DOHH2 (cell line): Measurements from ENCODE around the gene PCCA.

ENCODE experiments used
- H3F3A ChIP-seq: fragments of 200-600 bp; sonication (generic), shearing (Covaris generic); 2 replicates; pipeline ENCODE4 v1.6.0; 2016; ENCODE audit warnings: antibody characterized with exemption, mild to moderate bottlenecking; ENCODE audit not compliant: control insufficient read depth, insufficient read depth
- H3K27ac ChIP-seq: fragments of 200-600 bp; sonication (generic); 2 replicates; pipeline ENCODE4 v1.5.1; 2014; ENCODE audit warnings: low read depth, mild to moderate bottlenecking, low read length, moderate library complexity
- H3K27me3 ChIP-seq: fragments of 200-600 bp; sonication (generic); 2 replicates; pipeline ENCODE4 v1.6.1; 2014; ENCODE audit warnings: mild to moderate bottlenecking, low read length, mixed read lengths; ENCODE audit not compliant: control insufficient read depth
- H3K36me3 ChIP-seq: fragments of 200-600 bp; sonication (generic); 2 replicates; pipeline ENCODE4 v1.6.1; 2014; ENCODE audit warnings: mild to moderate bottlenecking, low read length, moderate library complexity, mixed read lengths; ENCODE audit not compliant: control insufficient read depth
- H3K4me1 ChIP-seq: fragments of 200-600 bp; sonication (generic); 2 replicates; pipeline ENCODE4 v1.6.1; 2014; ENCODE audit warnings: mild to moderate bottlenecking, low read length, mixed read lengths; ENCODE audit not compliant: control insufficient read depth
- H3K4me2 ChIP-seq: fragments of 200-600 bp; sonication (generic); 2 replicates; pipeline ENCODE4 v1.6.0; 2014; ENCODE audit warnings: mild to moderate bottlenecking, low read length, moderate library complexity
- H3K4me3 ChIP-seq: fragments of 200-600 bp; sonication (generic); 2 replicates; pipeline ENCODE4 v1.5.1; 2014; ENCODE audit warnings: mild to moderate bottlenecking, low read length, mixed read lengths
- H3K79me2 ChIP-seq: fragments of 200-600 bp; sonication (generic); 2 replicates; pipeline ENCODE4 v1.6.1; 2014; ENCODE audit warnings: mild to moderate bottlenecking, low read length, mixed read lengths; ENCODE audit not compliant: control insufficient read depth
- H3K9me2 ChIP-seq: fragments of 200-600 bp; sonication (generic); replicated peaks from 2 replicates; pipeline ENCODE4 v1.6.1; 2014; ENCODE audit warnings: mild to moderate bottlenecking, low read length, mixed read lengths; ENCODE audit not compliant: control insufficient read depth
- H3K9me3 ChIP-seq: fragments of 200-600 bp; sonication (generic); 2 replicates; pipeline ENCODE4 v1.6.1; 2014; ENCODE audit warnings: antibody characterized with exemption, low read length, mixed read lengths; ENCODE audit not compliant: control insufficient read depth, insufficient read depth
- H4K20me1 ChIP-seq: fragments of 200-600 bp; sonication (generic); 2 replicates; pipeline ENCODE4 v1.6.0; 2014; ENCODE audit warnings: low read depth, mild to moderate bottlenecking, antibody characterized with exemption, low read length, moderate library complexity; ENCODE audit not compliant: control insufficient read depth, insufficient read depth
- EZH2phosphoT487 ChIP-seq: fragments of 200-600 bp; sonication (generic); IDR thresholded peaks from 2 replicates; pipeline ENCODE4 v1.6.1; 2017; ENCODE audit warnings: borderline replicate concordance, mild to moderate bottlenecking, antibody characterized with exemption, low read length, moderate library complexity, mixed read lengths
- TF ChIP-seq, protein P1 (sequence below): fragments of 200-600 bp; sonication (generic); IDR thresholded peaks from one replicate; pipeline ENCODE4 v1.5.1; 2014; ENCODE audit warnings: antibody characterized with exemption, mild to moderate bottlenecking, low read depth, low read length; ENCODE audit not compliant: poor library complexity, severe bottlenecking

PCCA gene

GRCh38 chr13:100044936-100045335, 44.0 kb upstream of the PCCA start:
- Histone ChIP-seq H4K20me1 (no peaks in the 10 kb centered on the region), H3K27me3 (no peaks in the 10 kb centered on the region), H3K4me2 (no peak overlapping the region), H3K9me2 (no peaks in the 10 kb centered on the region), H3K4me1 (no peaks in the 10 kb centered on the region), H3K27ac (no peak overlapping the region), H3F3A (no peaks in the 10 kb centered on the region), H3K4me3 (no peak overlapping the region), H3K79me2 (no peaks in the 10 kb centered on the region), H3K36me3 (no peaks in the 10 kb centered on the region), H3K9me3 (no peaks in the 10 kb centered on the region)
- no peak for TF ChIP-seq EZH2phosphoT487
- TF ChIP-seq, protein P1, sequence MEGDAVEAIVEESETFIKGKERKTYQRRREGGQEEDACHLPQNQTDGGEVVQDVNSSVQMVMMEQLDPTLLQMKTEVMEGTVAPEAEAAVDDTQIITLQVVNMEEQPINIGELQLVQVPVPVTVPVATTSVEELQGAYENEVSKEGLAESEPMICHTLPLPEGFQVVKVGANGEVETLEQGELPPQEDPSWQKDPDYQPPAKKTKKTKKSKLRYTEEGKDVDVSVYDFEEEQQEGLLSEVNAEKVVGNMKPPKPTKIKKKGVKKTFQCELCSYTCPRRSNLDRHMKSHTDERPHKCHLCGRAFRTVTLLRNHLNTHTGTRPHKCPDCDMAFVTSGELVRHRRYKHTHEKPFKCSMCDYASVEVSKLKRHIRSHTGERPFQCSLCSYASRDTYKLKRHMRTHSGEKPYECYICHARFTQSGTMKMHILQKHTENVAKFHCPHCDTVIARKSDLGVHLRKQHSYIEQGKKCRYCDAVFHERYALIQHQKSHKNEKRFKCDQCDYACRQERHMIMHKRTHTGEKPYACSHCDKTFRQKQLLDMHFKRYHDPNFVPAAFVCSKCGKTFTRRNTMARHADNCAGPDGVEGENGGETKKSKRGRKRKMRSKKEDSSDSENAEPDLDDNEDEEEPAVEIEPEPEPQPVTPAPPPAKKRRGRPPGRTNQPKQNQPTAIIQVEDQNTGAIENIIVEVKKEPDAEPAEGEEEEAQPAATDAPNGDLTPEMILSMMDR: no peak

DNA sequence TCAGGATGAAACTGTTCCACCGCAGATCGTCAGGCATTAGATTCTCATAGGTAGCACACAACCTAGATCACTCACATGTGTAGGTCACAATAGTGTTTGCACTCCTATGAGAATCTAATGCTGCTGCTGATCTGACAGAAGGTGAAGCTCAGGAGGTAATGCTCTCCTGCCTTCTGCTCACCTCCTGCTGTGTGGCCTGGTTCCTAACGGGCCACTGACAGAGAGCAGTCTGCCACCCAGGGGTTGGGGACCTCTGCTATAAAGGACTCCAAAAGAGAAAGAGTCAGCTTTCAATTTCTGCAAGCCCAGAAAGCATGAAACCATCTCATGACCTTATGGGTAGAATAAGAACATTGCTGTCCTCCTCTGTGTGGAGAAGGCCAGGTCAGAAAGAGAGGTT, 43.5 kb upstream of the PCCA start:
- H3K4me2 ChIP-seq: no peak overlapping the region
- TF ChIP-seq, protein P1: no peak
- no peak overlapping the region for H3K27ac ChIP-seq
- H3K9me3 ChIP-seq: no peaks in the 10 kb centered on the region
- H3K27me3 ChIP-seq: no peaks in the 10 kb centered on the region
- no peaks in the 10 kb centered on the region for H3K4me1 ChIP-seq
- H3K4me3 ChIP-seq: no peak overlapping the region
- no peaks in the 10 kb centered on the region for H3K36me3 ChIP-seq
- H4K20me1 ChIP-seq: no peaks in the 10 kb centered on the region
- H3K79me2 ChIP-seq: no peaks in the 10 kb centered on the region
- no peaks in the 10 kb centered on the region for H3K9me2 ChIP-seq
- H3F3A ChIP-seq: no peaks in the 10 kb centered on the region

DNA sequence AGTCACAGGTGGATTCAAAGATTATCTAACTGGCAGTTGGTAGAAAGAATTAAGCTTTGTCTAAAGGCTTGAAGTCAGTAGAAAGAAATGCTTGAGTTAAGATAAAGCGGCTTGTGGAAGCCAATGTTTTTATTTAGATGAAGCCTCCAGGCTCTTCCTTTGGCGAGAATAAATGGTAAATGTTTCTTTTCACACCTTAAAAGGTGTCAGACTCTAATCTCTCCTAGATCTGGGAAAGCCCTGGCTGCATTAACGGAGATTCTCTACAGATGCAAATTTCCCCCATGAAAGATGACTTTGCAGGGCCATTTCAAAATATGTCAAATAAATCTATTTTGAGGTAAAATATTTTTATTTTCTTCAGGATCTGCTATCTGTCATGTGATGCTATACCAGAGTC, 37.8 kb upstream of the PCCA start:
- no peaks in the 10 kb centered on the region for H3K9me2 ChIP-seq
- H3K9me3 ChIP-seq: no peaks in the 10 kb centered on the region
- no peaks in the 10 kb centered on the region for H3K27me3 ChIP-seq
- TF ChIP-seq, protein P1: no peak
- no peak for TF ChIP-seq EZH2phosphoT487
- H4K20me1 ChIP-seq: no peaks in the 10 kb centered on the region
- H3F3A ChIP-seq: no peaks in the 10 kb centered on the region
- H3K27ac ChIP-seq: no peak overlapping the region
- no peak overlapping the region for H3K4me3 ChIP-seq
- H3K79me2 ChIP-seq: no peaks in the 10 kb centered on the region
- no peak overlapping the region for H3K4me2 ChIP-seq
- H3K36me3 ChIP-seq: no peaks in the 10 kb centered on the region
- H3K4me1 ChIP-seq: no peaks in the 10 kb centered on the region

DNA sequence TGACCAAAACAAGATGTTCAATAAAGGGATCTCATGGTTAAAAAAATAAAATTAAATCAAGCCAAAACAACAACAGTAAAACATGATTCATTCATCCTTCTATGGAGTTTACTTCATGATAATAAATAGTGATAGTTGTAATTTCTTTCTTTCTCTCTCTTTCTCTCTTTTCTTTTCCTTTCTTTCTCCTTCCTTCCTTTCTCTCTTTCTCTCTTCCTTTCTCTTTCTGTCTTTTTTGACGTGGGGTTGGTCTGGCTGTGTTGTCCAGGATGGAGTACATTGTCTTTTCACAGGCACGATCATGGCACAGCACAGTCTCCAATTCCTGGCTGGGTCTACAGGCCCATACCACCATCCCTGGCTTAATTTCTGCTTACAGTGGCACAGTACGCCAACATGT, 29.1 kb upstream of the PCCA start:
- Histone ChIP-seq H3K36me3 (no peaks in the 10 kb centered on the region), H3K79me2 (no peaks in the 10 kb centered on the region), H4K20me1 (no peaks in the 10 kb centered on the region), H3K9me2 (no peaks in the 10 kb centered on the region), H3K9me3 (peaks cover 6% of the 10 kb centered on the region; the same call in 1 of the 2 replicates), H3K4me2 (no peak overlapping the region), H3K27ac (no peak overlapping the region), H3K4me1 (no peaks in the 10 kb centered on the region), H3K4me3 (no peak overlapping the region), H3F3A (no peaks in the 10 kb centered on the region), H3K27me3 (no peaks in the 10 kb centered on the region)
- TF ChIP-seq, protein P1: no peak
- no peak for TF ChIP-seq EZH2phosphoT487
